A549 (cell line): ENCODE measurements around the gene SMYD5. TPM values are rescaled to one million over a fixed set of nuclear protein-coding genes. Genes with fewer than 3 reads are reported as not detected.
"Not testable (repeated sequence)": the region's sequence is repeated elsewhere in the genome, so short reads cannot be mapped to it uniquely, and the experiment has no call there.

ENCODE experiments used
- ATAC-seq, 2 experiments: fragments of 200-7000 bp in 1 of 2; fragments of >200 bp in 1 of 2; cut with Nextera tagmentation in 1 of 2; cut with Tn5 transposase in 1 of 2; 3 replicates each; pipeline versions ENCODE4 v1.8.0 to v1.9.1; 2018 to 2020; ENCODE audit warnings: mild to moderate bottlenecking in 1 of 2, moderate library complexity in 1 of 2
- CTCF ChIA-PET: fragments of 300-600 bp; sonication (Branson Sonifier 250); formaldehyde crosslinking; extraction: SDS; loops from one replicate; lab custom pipeline; 2021; ENCODE audit warnings: antibody characterized with exemption, inconsistent platforms; lab: Yijun Ruan, JAX
- POLR2A ChIA-PET: fragments of 350-600 bp; formaldehyde crosslinking; extraction: SDS; loops from one replicate; lab custom pipeline; 2021; ENCODE audit warnings: antibody characterized with exemption, inconsistent platforms; lab: Yijun Ruan, JAX
- DNase-seq, 2 experiments: peaks; one replicate each; pipeline versions ENCODE4 v3.0.0 to v3.0.0-alpha.2; 2011 to 2016; ENCODE audit warnings: low read depth in 1 of 2, low spot score in 1 of 2
- FAIRE-seq: peaks from 2 replicates; lab custom pipeline; 2011; peaks lifted over from hg19 to GRCh38; lab: Jason Lieb, UNC
- H3K27ac ChIP-seq, 2 experiments: fragments of >200 bp; sonication (Bioruptor Twin); formaldehyde crosslinking; 3 replicates each; pipeline ENCODE4 v1.5.1; 2016 to 2017
- H3K4me1 ChIP-seq: fragments of >200 bp; sonication (Bioruptor Twin); formaldehyde crosslinking; 3 replicates; pipeline ENCODE4 v1.6.1; 2016
- H3K4me2 ChIP-seq: fragments of >200 bp; sonication (Bioruptor Twin); formaldehyde crosslinking; 3 replicates; pipeline ENCODE4 v1.6.1; 2016
- H3K4me3 ChIP-seq: fragments of >200 bp; sonication (Bioruptor Twin); formaldehyde crosslinking; 3 replicates; pipeline ENCODE4 v1.5.1; 2016
- H3K9me3 ChIP-seq: fragments of >200 bp; sonication (Bioruptor Twin); formaldehyde crosslinking; 3 replicates; pipeline ENCODE4 v1.6.1; 2016
- BCL3 ChIP-seq: fragments of >200 bp; sonication (Bioruptor Twin); formaldehyde crosslinking; IDR thresholded peaks from 3 replicates; pipeline ENCODE4 v1.6.1; 2016
- CBX8 ChIP-seq: fragments of 200-600 bp; sonication (generic); IDR thresholded peaks from 2 replicates; pipeline ENCODE4 v1.6.1; 2016
- CEBPB ChIP-seq, 2 experiments: fragments of >200 bp in 1 of 2; sonication (Bioruptor Twin) in 1 of 2; formaldehyde crosslinking in 1 of 2; IDR thresholded peaks; 2 replicates each; pipeline ENCODE4 v1.6.1; 2012 to 2016
- EHF ChIP-seq: fragments of 250-450 bp; sonication (Bioruptor Pico); IDR thresholded peaks from 2 replicates; pipeline ENCODE4 v1.5.0; 2020; ENCODE audit warnings: mild to moderate bottlenecking
- FOXS1 ChIP-seq: fragments of 250-450 bp; sonication (Bioruptor Pico); IDR thresholded peaks from 2 replicates; pipeline ENCODE4 v1.5.0; 2020; ENCODE audit warnings: mild to moderate bottlenecking, moderate library complexity
- HDAC2 ChIP-seq: fragments of 200-600 bp; sonication (generic); IDR thresholded peaks from 2 replicates; pipeline ENCODE4 v1.6.1; 2016
- HMGXB4 ChIP-seq: fragments of 250-450 bp; sonication (Bioruptor Pico); IDR thresholded peaks from 2 replicates; pipeline ENCODE4 v1.5.0; 2021; ENCODE audit warnings: mild to moderate bottlenecking, moderate library complexity, borderline replicate concordance
- HOXA7 ChIP-seq: fragments of 250-450 bp; sonication (Bioruptor Pico); IDR thresholded peaks from 2 replicates; pipeline ENCODE4 v1.5.0; 2020; ENCODE audit warnings: mild to moderate bottlenecking, moderate library complexity
- HOXB13 ChIP-seq: fragments of 250-450 bp; sonication (Bioruptor Pico); IDR thresholded peaks from 2 replicates; pipeline ENCODE4 v1.5.0; 2020; ENCODE audit warnings: low read depth, mild to moderate bottlenecking, moderate library complexity
- JUNB ChIP-seq: fragments of >200 bp; sonication (Bioruptor Twin); formaldehyde crosslinking; IDR thresholded peaks from 2 replicates; pipeline ENCODE4 v1.6.1; 2016
- MAFK ChIP-seq: fragments of 450-650 bp; IDR thresholded peaks from 2 replicates; pipeline ENCODE4 v1.6.1; 2014; ENCODE audit not compliant: partially characterized antibody
- MAZ ChIP-seq: fragments of 150-350 bp; IDR thresholded peaks from 2 replicates; pipeline ENCODE4 v1.6.1; 2014; ENCODE audit warnings: antibody characterized with exemption, low read depth, low read length, borderline replicate concordance
- MYC ChIP-seq: IDR thresholded peaks from 2 replicates; pipeline ENCODE4 v1.6.1; 2012; ENCODE audit warnings: mild to moderate bottlenecking, inconsistent platforms, low read length, improper control_type of control experiment, borderline replicate concordance
- NR3C1 ChIP-seq: fragments of >200 bp; sonication (Bioruptor Twin); formaldehyde crosslinking; IDR thresholded peaks from 3 replicates; pipeline ENCODE4 v1.6.1; 2017
- RARB ChIP-seq: fragments of 250-450 bp; sonication (Bioruptor Pico); IDR thresholded peaks from 2 replicates; pipeline ENCODE4 v1.8.0; 2021; ENCODE audit warnings: mild to moderate bottlenecking, moderate library complexity
- REST ChIP-seq: fragments of 200-600 bp; sonication (generic); IDR thresholded peaks from 2 replicates; pipeline ENCODE4 v1.6.1; 2016; ENCODE audit warnings: antibody characterized with exemption, mild to moderate bottlenecking, moderate library complexity
- RFX5 ChIP-seq: fragments of 450-650 bp; IDR thresholded peaks from 2 replicates; pipeline ENCODE4 v1.7.1; 2014; ENCODE audit warnings: antibody characterized with exemption, mild to moderate bottlenecking, moderate library complexity
- SMC3 ChIP-seq: fragments of >200 bp; sonication (Bioruptor Twin); formaldehyde crosslinking; IDR thresholded peaks from 3 replicates; pipeline ENCODE4 v1.6.1; 2018; ENCODE audit warnings: inconsistent platforms
- TFCP2L1 ChIP-seq: fragments of 250-450 bp; sonication (Bioruptor Pico); IDR thresholded peaks from 2 replicates; pipeline ENCODE4 v1.5.0; 2021; ENCODE audit warnings: mild to moderate bottlenecking
- ZNF302 ChIP-seq: fragments of 250-450 bp; sonication (Bioruptor Pico); IDR thresholded peaks from 2 replicates; pipeline ENCODE4 v1.9.0; 2021; ENCODE audit warnings: inconsistent platforms, mild to moderate bottlenecking, moderate library complexity
- WGBS: methylation state at CpG from one replicate; pipeline ENCODE4 v1.1.6; 2017; ENCODE audit errors: missing lambda C conversion rate; 5-methylcytosine and 5-hydroxymethylcytosine counted together
- polyA plus RNA-seq, 4 experiments: library from polyadenylated mRNA; depleted of rRNA in 3 of 4; stranded (reverse); fragments of >200 nt; fragmentation: RNase III in 1 of 4; extraction: RNeasy Plus Mini Kit Qiagen cat#74134 plus additional on column Dnase treatment in 1 of 4; gene quantifications; 2 replicates in 3 of 4; 3 replicates in 1 of 4; pipeline ENCODE4 v1.2.3, GENCODE V29; 2011 to 2017

The SMYD5 gene
- polyA plus RNA-seq, 2 of the 4 experiments (the other 2 are of a cell fraction) = 40.3 to 46.7 TPM

DNA sequence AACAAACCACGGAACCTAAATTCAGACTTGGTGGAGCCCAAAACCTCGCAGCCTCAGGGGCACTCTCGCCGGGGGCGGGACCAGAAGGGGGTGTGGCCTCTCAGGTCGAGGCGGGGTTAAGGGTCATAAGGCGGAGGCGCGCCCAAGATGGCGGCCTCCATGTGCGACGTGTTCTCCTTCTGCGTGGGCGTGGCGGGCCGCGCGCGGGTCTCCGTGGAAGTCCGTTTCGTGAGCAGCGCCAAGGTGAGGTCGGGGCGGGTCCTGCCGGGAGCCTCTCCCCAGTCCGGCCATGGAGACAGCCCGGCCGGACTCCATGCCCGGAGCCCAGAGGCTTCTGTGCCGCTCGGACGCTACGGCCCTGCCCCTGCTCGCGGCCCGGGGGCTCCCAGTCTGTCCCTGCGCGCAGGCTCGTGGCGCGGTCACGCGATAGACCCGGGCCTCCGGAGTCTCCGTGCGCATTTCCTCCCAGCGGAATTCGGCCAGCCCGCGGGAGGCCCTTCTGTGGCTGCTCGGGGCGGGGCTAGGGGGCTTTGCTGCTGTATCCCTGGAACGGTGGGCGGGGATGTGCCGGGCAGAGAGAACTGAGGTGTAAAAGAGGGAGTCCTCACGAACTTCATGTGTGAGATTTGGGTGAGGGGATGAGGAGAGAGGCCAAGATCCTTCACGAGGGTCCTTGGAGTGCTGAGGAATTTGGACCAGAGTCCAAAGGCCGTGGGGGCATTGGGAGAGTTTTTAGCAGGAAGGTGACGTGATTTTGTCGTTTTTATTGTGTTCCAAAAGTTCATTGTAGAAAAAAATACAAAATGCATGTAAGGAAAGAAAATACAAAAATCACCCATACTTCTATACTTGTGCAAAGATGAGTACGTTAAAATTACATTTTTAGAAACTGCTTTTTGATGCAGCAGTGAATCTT is at the start of gene SMYD5 (continued):
- TF ChIP-seq HMGXB4 (no peak), RARB (CRISPR knock-in tag) (no peak), REST (peak; percentile 67), MAZ (no peak), CBX8 (no peak), BCL3 (peak; percentile 80), CEBPB (IDR thresholded peaks at IDR 0.05) (no peak), TFCP2L1 (CRISPR knock-in tag) (no peak), JUNB (no peak), HDAC2 (peak; percentile 67; the same call in 1 of the 2 replicates), NR3C1 (no peak), EHF (CRISPR knock-in tag) (no peak), SMC3 (no peak), MAFK (no peak), FOXS1 (CRISPR knock-in tag) (no peak), HOXA7 (CRISPR knock-in tag) (no peak), RFX5 (no peak), ZNF302 (CRISPR knock-in tag) (no peak), HOXB13 (CRISPR knock-in tag) (no peak), MYC (peak; percentile 98)

DNA sequence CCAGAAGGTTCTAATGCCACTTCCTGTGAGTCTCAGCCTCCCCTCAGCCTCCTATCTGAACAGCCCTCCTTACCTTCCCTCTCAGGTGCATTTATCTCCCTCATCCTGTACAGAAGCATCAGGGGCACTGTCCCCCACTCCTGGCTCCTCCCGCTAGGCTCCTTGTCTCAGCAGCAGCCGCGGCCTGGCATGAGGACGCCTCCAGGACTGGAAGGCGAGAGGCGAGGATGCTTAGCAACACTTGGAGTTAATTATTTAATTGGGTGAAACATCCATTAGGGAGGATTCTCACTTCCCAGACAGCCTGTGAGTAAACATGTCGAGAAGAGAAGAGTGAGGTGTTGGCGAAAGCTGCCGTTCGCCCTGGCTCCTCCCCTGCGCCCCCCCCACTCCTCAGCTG is 48.1 kb upstream of the SMYD5 start:
- H3K27ac ChIP-seq, DNase-seq, ATAC-seq, H3K9me3 ChIP-seq, FAIRE-seq, H3K4me2 ChIP-seq, H3K4me3 ChIP-seq, H3K4me1 ChIP-seq, POLR2A ChIA-PET: not testable (repeated sequence)
- 55% methylated on average over 11 of the region's 11 CpGs for whole genome bisulfite sequencing
- CTCF ChIA-PET = interaction anchor here (4.2 to 11.7 kb wide), 2 partner anchors 11 to 85 kb away, joined by 21 to 500 read pairs; no protein-coding TSS in a partner anchor

GRCh38 chr2:73166813-73167212 is 47.2 kb upstream of the SMYD5 start:
- not testable (repeated sequence) for FAIRE-seq

GRCh38 chr2:73168348-73168747 is 45.7 kb upstream of the SMYD5 start:
- H3K4me3 ChIP-seq, H3K9me3 ChIP-seq, ATAC-seq, FAIRE-seq, H3K4me1 ChIP-seq, POLR2A ChIA-PET, H3K4me2 ChIP-seq, H3K27ac ChIP-seq, DNase-seq: not testable (repeated sequence)
- CTCF ChIA-PET = interaction anchor here (1.3 to 4.2 kb wide), 4 partner anchors 8 to 82 kb away, joined by 3 to 21 read pairs (median 9); no protein-coding TSS in a partner anchor

More at GRCh38 chr2:73166813-73167212, 47.2 kb upstream of the SMYD5 start:
- H3K4me2 ChIP-seq, H3K4me3 ChIP-seq, ATAC-seq, H3K27ac ChIP-seq, H3K9me3 ChIP-seq, H3K4me1 ChIP-seq, POLR2A ChIA-PET, DNase-seq: not testable (repeated sequence)
- CTCF ChIA-PET = interaction anchor here (1.5 to 4.2 kb wide), 2 partner anchors 10 to 81 kb away, joined by 3 to 21 read pairs; no protein-coding TSS in a partner anchor
- 90% methylated on average over 4 of the region's 8 CpGs for WGBS

- WGBS = 60% methylated on average over 7 of the region's 7 CpGs
These were observed 43.7 kb upstream of the SMYD5 start for GRCh38 chr2:73170341-73170740.

More at GRCh38 chr2:73170341-73170740, 43.7 kb upstream of the SMYD5 start:
- H3K27ac ChIP-seq, H3K4me1 ChIP-seq, H3K4me3 ChIP-seq, ATAC-seq, FAIRE-seq, POLR2A ChIA-PET, H3K4me2 ChIP-seq, H3K9me3 ChIP-seq, DNase-seq: not testable (repeated sequence)
- CTCF ChIA-PET = interaction anchor here (2.2 kb wide), 1 partner anchor 84 kb away, joined by 11 read pairs; no protein-coding TSS in a partner anchor
